GM19463 (cell line): ENCODE measurements around the gene GLCE.
"Not testable (repeated sequence)": the region's sequence is repeated elsewhere in the genome, so short reads cannot be mapped to it uniquely, and the experiment has no call there.

Experiments
- ATAC-seq: cut with Tn5 transposase; IDR thresholded peaks from one replicate; pipeline ENCODE4 v1.9.1; 2021; ENCODE audit warnings: mild to moderate bottlenecking, moderate library complexity; ENCODE audit not compliant: unreplicated experiment

Gene GLCE

DNA sequence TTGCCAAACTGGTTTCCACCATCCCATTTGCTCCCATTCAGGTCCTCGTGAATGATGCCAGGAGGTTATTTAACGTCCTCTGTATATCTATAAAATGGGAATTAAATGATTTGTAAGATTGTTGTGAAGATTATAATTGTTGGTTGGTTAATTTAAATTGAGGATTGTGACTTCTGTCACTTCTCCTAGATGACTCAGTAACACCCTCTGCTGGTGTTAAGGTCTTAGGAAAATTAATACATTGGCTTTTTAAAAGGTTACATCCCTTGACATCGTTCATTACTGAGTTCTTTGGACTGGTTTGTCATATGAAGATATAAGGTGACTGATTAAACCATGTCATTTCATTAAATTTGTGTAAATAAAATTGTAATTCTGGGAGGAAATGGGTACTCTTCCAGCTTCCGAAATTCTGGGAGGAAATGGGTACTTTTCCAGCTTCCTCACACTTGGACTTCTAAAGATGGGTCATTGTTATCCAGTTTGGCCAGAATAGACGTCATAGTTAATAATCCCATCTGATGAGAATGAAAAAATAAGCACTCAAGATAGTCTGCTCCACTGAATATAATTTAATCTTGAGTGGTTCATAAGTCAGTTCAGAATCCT lies 105.0 kb downstream of the GLCE start:
- no peak for ATAC-seq

DNA sequence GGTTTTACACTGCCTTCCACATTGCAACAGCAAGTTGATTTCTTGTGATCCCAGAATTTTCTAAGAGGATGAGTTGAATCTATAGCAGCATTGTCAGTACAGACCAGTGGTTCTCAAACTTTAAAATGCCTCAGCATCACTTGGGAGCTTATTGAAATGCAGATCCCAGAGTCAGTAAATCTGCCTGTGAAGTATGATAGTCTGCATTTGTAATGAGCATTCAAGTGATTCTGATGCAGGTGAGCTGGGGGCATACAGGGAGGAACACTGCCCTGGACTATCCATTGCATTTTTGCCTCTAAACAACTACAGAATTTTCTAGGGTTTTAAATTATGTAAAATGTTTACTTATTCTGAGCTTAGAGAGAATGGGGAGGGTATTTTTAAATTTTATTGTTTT lies 110.8 kb downstream of the GLCE start:
- no peak for ATAC-seq

DNA sequence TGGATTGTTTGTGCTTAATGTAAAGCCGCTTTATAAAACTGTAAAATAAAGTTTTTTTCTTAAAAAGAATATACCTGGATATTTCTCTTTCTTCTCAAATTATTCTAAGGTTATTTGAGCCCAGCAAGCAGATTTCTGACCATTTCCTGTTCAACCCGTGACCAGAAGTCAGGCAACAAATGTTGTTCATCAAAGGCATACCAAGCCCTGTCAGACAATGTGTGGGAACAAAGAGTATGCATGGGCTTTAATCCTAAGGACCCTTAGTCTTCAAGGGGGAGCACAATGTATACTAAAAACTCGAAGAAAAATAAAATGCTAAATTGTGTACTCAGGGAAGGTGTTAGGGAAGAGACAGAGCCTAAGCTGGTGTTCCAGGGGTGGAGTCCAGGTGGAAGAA lies 111.7 kb downstream of the GLCE start:
- ATAC-seq = no peak

DNA sequence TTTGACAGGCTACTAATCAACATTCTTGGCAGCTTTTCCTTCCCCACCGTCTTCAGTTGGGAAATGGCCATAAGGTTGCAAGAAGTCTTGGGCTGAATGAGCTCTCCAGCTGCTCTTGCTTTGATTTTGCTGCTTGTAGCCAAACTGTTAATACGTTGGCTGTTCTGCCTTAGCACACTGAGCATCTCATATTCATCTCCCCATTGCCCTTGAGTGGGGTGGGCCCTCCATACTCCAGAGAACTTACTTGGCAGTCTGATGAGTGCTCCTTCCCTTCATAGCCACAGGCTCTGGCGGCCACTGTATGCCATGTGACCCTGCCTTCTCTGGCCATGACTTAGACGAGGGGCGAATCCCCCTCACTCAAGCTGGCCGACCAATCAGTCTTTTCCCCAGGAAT lies 112.5 kb downstream of the GLCE start:
- ATAC-seq = no peak

DNA sequence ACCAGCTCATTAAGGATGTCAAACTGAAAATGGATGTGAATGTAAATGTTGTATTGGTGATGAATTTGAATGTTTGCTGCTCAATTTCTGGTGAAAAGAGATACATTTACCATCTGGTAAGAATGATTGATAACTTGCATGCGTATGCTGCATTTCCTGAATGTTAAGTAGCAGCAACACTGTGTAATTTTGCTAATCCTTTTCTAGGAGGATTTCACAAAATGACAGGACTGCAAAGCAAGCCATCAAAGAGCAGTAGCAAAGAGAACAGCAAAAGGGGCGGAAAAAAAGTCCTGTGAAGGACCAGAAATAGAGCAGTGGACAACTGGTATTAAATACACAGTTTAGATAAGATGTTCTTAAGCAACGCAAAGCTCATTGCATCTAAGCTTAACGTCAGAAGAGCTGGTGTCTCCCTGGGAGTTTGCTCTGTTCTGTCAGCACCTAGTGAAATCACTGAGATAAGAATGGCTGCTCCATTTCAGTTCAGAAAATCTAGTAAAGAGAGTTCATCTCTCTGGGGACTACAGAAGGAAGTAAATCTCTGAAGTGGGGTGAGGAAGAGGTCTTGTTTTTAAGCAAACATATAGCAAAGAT lies 114.7 kb downstream of the GLCE start:
- ATAC-seq = no peak

DNA sequence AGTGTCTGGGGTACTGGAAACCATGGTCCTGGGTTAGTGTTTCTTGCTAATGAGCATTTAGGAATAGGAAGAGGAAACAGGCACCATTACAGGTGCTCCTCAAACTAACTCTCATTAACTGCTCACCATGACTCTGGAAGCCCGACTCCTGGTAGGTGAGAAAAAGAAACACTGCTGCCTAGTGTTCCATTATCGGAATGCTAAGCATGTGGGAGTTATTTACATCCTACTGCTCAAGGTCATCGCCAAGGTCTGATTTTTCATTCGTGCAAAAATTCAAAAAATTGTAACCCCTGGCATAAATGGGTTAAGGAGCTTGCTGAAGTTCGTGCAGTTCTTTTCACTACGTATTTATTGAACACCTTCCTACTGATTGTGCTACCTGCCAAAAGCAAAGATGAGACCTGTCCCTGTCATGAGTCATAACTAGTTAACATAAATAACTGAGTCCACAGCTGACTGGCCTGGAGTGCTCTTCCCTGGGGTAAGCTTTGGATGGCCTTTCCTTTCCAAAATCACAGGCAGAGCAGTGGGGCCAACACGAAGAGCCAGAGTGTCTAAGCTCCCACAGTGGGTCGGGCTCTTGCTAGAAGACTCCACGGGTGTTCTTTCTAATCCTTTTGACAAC lies 115.6 kb downstream of the GLCE start:
- no peak for ATAC-seq

DNA sequence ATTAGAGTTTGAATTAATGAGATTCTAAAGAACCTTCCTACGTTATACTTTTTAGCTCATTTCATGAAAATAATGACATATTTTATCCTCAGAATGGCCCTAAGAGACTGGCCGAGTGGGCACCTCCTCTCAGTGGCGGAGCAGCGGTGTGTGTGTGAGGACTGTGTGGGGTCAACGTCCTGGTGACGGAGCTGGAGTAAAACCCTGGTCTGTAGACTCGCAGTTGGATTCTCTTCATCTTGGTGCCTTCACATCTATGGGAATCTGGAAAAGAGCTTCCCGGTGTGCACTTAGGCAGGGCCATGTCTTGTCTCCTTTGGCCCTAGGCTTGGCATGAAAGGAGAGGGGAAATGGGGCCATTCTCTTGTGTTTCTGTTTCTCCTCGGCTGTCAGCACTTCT lies 116.9 kb downstream of the GLCE start:
- no peak for ATAC-seq

DNA sequence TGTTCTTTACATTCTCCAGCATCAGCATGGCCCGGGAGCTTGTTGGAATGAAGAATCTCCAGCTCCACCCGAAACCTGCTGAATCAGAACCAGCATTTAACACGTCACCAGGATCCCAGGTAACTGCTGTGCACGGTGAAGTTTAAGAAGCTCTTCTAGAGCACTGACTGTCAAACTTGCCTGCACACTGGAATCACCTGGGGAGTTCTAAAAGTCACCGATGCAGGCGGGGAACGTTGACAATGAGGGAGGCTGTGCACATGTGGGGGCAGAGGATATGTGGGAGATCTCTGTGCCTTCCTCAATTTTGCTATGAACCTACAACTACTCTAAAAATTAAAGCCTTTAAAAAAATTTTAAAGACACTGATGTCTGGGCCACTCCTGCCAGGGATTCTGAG lies 119.2 kb downstream of the GLCE start:
- ATAC-seq = no peak

DNA sequence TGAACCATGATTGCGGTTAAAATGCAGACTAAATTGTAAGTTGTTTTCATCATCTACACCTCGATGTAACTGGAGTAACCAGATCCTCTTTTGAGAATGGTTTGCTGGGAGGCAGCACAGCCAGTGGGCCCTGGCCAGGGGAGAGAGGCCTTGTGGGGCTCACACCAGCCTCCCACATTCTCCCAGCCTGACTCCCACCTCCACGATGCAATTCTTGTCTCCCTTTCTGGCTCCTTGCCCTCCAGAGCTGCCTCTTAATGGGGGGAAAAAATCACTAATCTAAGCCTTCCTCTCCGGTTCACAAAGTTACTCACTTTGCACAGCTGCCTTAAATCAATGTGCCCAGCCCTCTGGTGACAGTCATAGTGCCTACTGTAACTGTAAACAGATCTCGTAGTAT lies 120.3 kb downstream of the GLCE start:
- ATAC-seq = no peak

DNA sequence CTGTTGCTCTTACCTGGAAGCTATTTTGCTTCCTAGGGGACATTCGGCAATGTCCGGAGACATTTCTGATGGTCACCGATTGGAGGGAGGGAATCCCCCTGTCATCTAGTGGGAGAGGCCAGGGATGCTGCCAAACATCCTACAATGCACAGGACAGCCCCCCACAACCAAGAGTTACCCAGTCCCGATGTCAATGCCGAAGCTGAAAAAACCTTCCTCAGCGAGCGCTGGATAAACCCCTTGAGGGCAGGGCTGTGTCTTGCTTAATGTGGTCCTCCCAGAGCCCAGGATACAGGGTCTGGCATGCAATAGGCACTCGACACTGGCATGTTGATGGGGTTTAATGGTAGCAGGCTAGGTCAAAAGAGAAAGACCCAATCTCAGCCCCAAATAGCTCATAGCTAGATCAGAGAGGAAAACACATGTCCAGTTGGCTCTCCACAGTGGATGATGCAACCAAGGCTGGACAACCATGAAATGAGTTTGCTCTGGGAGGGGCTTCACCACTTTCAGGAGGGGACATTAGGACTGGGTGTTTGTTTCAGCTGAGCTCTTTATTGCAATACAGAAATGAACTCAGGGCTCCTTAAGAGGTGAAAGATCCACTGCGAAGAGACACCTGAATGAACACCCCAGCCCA lies 121.8 kb downstream of the GLCE start:
- no peak for ATAC-seq

DNA sequence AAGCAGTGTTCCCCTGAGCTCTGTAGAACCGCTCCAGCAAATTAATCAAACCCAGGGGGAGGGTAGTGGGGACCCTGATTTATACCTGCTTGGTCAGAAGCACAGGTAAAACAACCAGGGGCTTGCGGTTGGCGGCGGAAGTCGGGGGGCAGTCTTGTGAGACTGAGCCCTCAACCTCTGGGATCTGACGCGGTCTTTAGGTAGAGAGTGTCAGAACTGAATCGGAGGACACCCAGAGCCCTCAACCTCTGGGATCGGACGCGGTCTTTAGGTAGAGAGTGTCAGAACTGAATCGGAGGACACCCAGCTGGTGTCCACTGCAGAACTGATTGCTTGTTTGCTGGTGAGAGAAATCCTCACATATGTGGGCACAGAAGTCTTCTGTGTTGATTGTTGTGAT lies 125.4 kb downstream of the GLCE start:
- no peak for ATAC-seq

DNA sequence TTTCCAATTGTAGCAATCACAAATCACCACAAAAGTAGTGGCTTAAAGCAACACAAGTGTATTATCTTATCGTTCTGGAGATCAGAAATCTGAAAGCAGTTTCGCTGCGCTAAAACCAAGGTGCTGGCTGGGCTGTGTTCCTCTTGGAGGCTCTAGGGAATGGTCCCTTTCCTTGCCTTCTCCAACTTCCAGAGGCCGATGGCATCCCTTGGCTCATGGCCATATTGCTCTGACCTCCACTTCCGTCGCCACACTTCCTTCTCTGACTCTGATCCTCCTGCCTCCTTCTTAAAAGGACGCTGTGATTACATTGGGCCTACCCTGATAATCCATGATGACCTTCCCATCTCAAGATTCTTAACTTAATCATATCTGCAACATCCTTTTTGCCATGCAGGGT lies 127.6 kb downstream of the GLCE start:
- ATAC-seq = no peak

DNA sequence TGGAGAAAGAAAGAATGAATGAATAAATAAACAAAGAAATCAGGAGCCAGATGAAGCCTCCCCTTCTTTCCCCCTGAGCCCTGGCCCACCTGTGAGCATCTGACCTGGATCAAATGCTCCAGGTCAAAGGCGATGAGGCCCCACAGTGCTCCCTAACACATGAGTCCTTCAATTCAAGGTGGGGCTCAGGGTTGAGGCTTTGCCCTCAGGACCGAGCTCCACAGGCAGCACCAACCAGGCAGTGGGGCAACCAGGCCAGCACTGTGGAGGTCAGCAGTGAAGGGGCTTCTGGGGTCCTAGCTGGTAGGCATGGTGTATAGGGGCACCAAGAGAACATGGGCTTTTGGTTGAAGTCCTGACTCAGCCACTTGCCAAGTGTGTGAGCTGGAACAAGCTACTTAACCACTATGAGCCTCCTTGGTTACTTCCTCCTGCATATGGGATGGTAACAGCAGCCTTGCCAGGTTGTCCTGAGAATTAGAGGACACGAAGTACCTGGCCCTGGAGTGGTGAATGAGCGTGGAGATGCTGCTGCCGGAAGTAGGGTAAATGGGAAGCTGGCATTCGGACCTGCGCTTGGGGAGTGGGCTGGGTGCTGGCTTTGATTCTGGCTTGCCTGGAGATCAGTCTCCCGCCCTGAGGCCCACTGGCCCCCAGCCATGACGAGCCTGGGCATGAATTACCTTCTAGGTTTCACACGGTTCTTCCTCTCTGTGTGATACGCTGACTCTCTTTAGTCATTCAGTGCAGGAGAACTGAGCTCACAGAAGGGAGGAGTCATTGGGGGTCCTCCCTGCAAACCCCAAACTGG lies 128.3 kb downstream of the GLCE start:
- ATAC-seq = no peak

DNA sequence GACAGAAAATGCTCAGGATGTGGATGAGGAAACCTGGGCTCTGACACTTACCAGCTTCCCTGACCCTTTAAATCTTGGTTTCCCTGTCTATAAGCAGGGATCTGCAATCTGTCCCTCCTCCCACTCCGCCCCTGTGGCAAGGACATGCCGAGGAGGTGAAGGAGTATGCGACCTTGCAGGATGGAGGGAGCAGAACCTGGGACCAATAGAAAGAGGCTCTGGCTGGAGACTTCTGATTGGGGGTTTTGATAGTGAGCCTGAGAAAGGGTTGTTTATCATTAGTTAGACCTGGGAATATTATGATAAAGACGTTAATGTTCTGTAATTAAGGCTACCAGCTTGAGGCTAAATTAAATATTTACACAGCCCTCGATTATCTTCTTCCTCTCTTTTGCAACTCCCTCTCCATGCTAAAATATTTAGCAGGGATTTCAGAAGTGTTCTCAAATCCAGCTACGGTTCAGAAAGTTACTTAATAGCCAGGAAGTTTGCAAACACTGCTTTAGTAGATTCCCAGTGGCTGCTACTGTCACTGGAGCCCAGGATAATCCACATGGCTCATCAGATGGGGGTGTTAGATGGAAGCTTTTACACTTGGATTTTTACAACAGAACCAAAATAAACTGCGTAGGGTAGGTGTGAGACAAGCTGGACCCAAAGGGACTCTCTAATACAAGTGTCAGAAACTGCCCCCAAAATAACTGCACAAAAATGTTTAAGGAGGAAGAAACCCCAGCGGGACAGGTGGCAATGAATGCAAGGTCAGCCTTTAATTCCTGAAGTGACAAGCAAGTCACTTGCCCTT lies 129.1 kb downstream of the GLCE start:
- no peak for ATAC-seq

DNA sequence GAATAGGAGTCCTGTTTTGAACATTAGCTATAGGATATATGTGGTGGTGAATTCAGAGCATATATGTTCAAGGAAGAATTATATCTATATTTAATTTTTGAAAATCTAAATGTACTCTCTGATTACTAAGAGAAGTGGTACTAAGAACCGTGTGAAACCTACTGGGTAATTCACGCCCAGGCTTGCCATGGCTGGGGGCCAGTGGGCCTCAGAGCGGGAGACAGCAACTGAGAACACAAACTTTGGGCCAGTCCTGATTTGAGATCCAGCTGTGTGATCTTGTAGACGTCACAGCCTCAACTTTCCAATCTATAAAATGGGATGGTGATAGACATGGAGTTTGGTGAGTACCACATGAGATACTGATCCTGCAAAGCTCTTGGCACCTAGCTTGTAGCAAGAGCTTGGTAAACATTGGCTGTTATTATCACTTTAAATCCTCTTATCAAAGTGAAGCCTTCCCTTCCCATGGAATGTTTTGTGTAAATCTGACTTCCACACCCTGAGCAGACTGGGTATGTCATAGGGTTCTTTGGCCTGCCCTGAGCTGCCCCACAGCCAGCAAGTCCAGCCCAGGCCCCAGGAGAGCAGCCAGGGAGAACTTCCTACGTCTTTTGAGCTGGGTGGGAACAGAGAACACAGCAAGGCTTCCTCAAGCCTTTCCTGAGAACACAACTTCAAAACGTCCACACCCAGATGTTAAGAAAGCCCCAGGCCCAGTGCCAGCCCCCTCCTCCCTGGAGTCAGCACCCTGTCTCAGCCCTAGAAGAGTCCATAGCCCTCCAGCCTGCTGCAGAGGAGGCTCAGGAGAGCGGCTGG lies 130.1 kb downstream of the GLCE start:
- no peak for ATAC-seq

DNA sequence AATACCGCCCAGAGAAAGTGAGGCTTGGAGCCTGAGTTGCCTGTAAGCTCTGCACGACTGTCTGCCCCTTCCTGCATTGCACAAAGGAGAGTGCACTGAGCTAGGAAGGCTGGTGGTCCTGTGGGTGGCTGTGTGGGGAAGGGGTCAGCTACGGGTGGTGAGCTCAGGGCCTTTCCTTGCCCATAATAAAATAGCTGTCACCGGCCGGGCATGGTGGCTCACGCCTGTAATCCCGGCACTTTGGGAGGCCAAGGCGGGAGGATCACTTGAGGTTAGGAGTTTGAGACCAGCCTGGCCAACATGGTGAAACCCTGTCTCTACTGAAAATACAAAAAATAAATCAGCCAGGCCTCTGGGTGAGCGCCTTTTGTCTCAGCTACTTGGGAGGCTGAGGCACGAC lies 131.2 kb downstream of the GLCE start:
- not testable (repeated sequence) for ATAC-seq

DNA sequence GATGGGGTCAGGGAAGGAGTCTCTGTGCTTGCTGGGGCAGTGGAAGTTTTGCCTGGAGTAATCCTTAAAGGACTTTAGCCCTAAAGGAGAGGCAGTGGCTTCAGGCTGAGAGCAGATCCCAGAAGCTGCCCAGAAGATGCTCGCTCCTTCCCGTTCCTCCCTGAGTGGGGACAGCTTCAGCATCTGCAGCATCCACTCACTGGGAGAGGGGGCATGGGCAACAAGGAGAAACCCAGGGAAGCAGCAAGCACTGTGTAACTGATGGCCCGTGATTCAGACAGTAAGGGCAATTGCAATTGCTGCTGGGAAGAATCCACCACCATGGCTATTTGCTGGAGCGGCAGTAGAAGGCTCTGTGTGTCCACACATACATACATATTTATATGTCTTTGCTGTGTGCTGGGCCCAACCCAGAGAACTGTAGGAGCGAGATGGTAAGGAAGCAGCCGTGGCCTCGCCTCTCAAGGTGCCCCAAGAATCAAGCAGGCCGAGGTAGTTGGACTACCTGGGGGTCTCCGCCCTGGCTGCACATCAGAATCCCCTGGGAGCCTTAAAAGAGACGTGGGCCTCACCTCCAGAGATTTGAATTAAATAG lies 132.5 kb downstream of the GLCE start:
- no peak for ATAC-seq

DNA sequence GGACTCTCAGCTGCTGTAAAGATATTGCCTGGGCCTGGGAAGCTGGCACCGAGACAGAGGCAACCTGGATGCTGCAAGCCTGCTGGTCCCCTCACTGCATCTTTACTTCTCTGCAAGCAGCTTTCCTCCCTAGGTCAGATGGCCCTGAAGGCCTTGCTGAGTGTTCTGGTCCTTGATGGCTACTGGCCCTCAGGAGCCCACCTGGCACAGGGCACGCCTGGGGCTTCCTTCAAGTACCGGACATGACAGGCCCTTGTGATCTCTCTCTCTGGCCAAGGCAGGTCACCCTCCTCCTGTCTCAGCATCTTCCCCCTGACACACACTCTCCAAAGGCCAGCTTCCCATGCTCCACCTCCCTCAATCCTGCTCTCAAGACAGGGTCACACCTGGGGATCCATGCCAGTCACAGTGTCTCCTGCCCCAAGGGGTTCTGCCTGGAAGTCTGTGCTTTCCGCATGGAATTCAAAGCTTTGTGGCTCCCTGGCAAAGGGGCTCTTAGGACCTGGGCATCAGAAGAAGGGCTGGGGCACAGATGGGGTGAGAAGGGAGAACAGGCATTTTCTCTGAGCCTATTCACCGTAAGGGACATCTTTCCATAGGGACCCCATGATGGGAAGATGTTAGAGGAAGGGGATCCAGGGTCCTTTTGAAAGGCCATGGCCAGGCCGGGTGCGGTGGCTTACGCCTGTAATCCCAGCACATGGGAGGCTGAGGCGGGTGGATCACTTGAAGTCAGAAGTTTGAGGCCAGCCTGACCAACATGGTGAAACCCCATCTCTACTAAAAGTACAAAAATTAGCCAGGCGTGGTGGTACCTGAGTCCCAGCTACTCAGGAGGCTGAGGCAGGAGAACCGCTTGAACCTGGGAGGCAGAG lies 133.5 kb downstream of the GLCE start:
- ATAC-seq = no peak
